ENCODE results near the gene CDHR2.
"Not testable (repeated sequence)": the region's sequence is repeated elsewhere in the genome, so short reads cannot be mapped to it uniquely, and the experiment has no call there.

Gene CDHR2

GRCh38 chr5:176547802-176548201, 1.3 kb upstream of the CDHR2 start:
- no peak overlapping the region for H3K9ac ChIP-seq (ENCODE audit: low read length in 5 of 5)
- no peaks in the 10 kb centered on the region for H3K9me3 ChIP-seq (ENCODE audit: control insufficient read depth in 5 of 5, low read length in 5 of 5)
- H3K4me1 ChIP-seq (ENCODE audit: control insufficient read depth in 5 of 5, insufficient read depth in 5 of 5, low read length in 5 of 5): peaks cover 0 to 13% (median 9%) of the 10 kb centered on the region in 5 donors
- peaks cover 20 to 27% (median 22%) of the 10 kb centered on the region in 5 donors for H3K27me3 ChIP-seq (ENCODE audit: control insufficient read depth in 5 of 5, insufficient read depth in 4 of 5, low read length in 5 of 5)
- no peak overlapping the region for H3K27ac ChIP-seq (ENCODE audit: low read depth, low read length)
- no peak overlapping the region for H3K4me3 ChIP-seq (ENCODE audit: low read depth in 1 of 5, low read length in 5 of 5)
- no peaks in the 10 kb centered on the region for H3K36me3 ChIP-seq (ENCODE audit: control insufficient read depth in 5 of 5, insufficient read depth in 5 of 5, low read length in 5 of 5)

- peaks cover 28 to 42% (median 29%) of the 10 kb centered on the region in 5 donors for H3K27me3 ChIP-seq (ENCODE audit: control insufficient read depth in 5 of 5, insufficient read depth in 4 of 5, low read length in 5 of 5)
- H3K27ac ChIP-seq (ENCODE audit: low read depth, low read length): no peak overlapping the region
- no peaks in the 10 kb centered on the region for H3K9me3 ChIP-seq (ENCODE audit: control insufficient read depth in 5 of 5, low read length in 5 of 5)
- H3K4me3 ChIP-seq (ENCODE audit: low read depth in 1 of 5, low read length in 5 of 5): no peak overlapping the region
- H3K4me1 ChIP-seq (ENCODE audit: control insufficient read depth in 5 of 5, insufficient read depth in 5 of 5, low read length in 5 of 5): peaks cover 0 to 10% (median 4%) of the 10 kb centered on the region in 5 donors
- H3K36me3 ChIP-seq (ENCODE audit: control insufficient read depth in 5 of 5, insufficient read depth in 5 of 5, low read length in 5 of 5): no peaks in the 10 kb centered on the region
- H3K9ac ChIP-seq (ENCODE audit: low read length in 5 of 5): no peak overlapping the region
Observed at GRCh38 chr5:176549871-176550270, 729 bp downstream of the CDHR2 start.

GRCh38 chr5:176550275-176550831, 1.2 kb downstream of the CDHR2 start:
- H3K9ac ChIP-seq (ENCODE audit: low read length in 5 of 5): no peak overlapping the region
- no peak overlapping the region for H3K27ac ChIP-seq (ENCODE audit: low read depth, low read length)
- H3K4me3 ChIP-seq (ENCODE audit: low read depth in 1 of 5, low read length in 5 of 5): no peak overlapping the region
- no peaks in the 10 kb centered on the region for H3K36me3 ChIP-seq (ENCODE audit: control insufficient read depth in 5 of 5, insufficient read depth in 5 of 5, low read length in 5 of 5)
- peaks cover 28 to 42% (median 29%) of the 10 kb centered on the region in 5 donors for H3K27me3 ChIP-seq (ENCODE audit: control insufficient read depth in 5 of 5, insufficient read depth in 4 of 5, low read length in 5 of 5)
- H3K4me1 ChIP-seq (ENCODE audit: control insufficient read depth in 5 of 5, insufficient read depth in 5 of 5, low read length in 5 of 5): peaks cover 0 to 10% (median 4%) of the 10 kb centered on the region in 5 donors
- no peaks in the 10 kb centered on the region for H3K9me3 ChIP-seq (ENCODE audit: control insufficient read depth in 5 of 5, low read length in 5 of 5)

GRCh38 chr5:176550937-176551336, 1.8 kb downstream of the CDHR2 start:
- not testable (repeated sequence) for H3K27ac ChIP-seq (ENCODE audit: low read depth, low read length); H3K4me1 ChIP-seq (ENCODE audit: control insufficient read depth in 5 of 5, insufficient read depth in 5 of 5, low read length in 5 of 5); H3K36me3 ChIP-seq (ENCODE audit: control insufficient read depth in 5 of 5, insufficient read depth in 5 of 5, low read length in 5 of 5); H3K4me3 ChIP-seq (ENCODE audit: low read depth in 1 of 5, low read length in 5 of 5); H3K9ac ChIP-seq (ENCODE audit: low read length in 5 of 5); H3K9me3 ChIP-seq (ENCODE audit: control insufficient read depth in 5 of 5, low read length in 5 of 5)
- peaks cover 28 to 42% (median 29%) of the 10 kb centered on the region in 5 donors for H3K27me3 ChIP-seq (ENCODE audit: control insufficient read depth in 5 of 5, insufficient read depth in 4 of 5, low read length in 5 of 5)

GRCh38 chr5:176552332-176552869, 3.3 kb downstream of the CDHR2 start:
- Histone ChIP-seq H3K4me1 (ENCODE audit: control insufficient read depth in 5 of 5, insufficient read depth in 5 of 5, low read length in 5 of 5) (peaks cover 0 to 10% (median 4%) of the 10 kb centered on the region in 5 donors), H3K9ac (ENCODE audit: low read length in 5 of 5) (no peak overlapping the region)

GRCh38 chr5:176553260-176554085, 4.3 kb downstream of the CDHR2 start:
- Histone ChIP-seq H3K4me1 (ENCODE audit: control insufficient read depth in 5 of 5, insufficient read depth in 5 of 5, low read length in 5 of 5) (peaks cover 0 to 10% (median 4%) of the 10 kb centered on the region in 5 donors), H3K36me3 (ENCODE audit: control insufficient read depth in 5 of 5, insufficient read depth in 5 of 5, low read length in 5 of 5) (no peaks in the 10 kb centered on the region), H3K27ac (ENCODE audit: low read depth, low read length) (no peak overlapping the region), H3K27me3 (ENCODE audit: control insufficient read depth in 5 of 5, insufficient read depth in 4 of 5, low read length in 5 of 5) (peaks cover 26 to 39% (median 29%) of the 10 kb centered on the region in 5 donors), H3K4me3 (ENCODE audit: low read depth in 1 of 5, low read length in 5 of 5) (no peak overlapping the region), H3K9me3 (ENCODE audit: control insufficient read depth in 5 of 5, low read length in 5 of 5) (no peaks in the 10 kb centered on the region), H3K9ac (ENCODE audit: low read length in 5 of 5) (no peak overlapping the region)

More at GRCh38 chr5:176552332-176552869, 3.3 kb downstream of the CDHR2 start:
- Histone ChIP-seq H3K9me3 (ENCODE audit: control insufficient read depth in 5 of 5, low read length in 5 of 5) (no peaks in the 10 kb centered on the region), H3K27me3 (ENCODE audit: control insufficient read depth in 5 of 5, insufficient read depth in 4 of 5, low read length in 5 of 5) (peaks cover 28 to 40% (median 29%) of the 10 kb centered on the region in 5 donors), H3K27ac (ENCODE audit: low read depth, low read length) (no peak overlapping the region), H3K36me3 (ENCODE audit: control insufficient read depth in 5 of 5, insufficient read depth in 5 of 5, low read length in 5 of 5) (no peaks in the 10 kb centered on the region), H3K4me3 (ENCODE audit: low read depth in 1 of 5, low read length in 5 of 5) (no peak overlapping the region)

GRCh38 chr5:176557846-176558245, 8.7 kb downstream of the CDHR2 start:
- Histone ChIP-seq H3K27me3 (ENCODE audit: control insufficient read depth in 5 of 5, insufficient read depth in 4 of 5, low read length in 5 of 5) (peaks cover 11 to 25% (median 15%) of the 10 kb centered on the region in 5 donors), H3K36me3 (ENCODE audit: control insufficient read depth in 5 of 5, insufficient read depth in 5 of 5, low read length in 5 of 5) (no peaks in the 10 kb centered on the region), H3K9ac (ENCODE audit: low read length in 5 of 5) (no peak overlapping the region), H3K4me1 (ENCODE audit: control insufficient read depth in 5 of 5, insufficient read depth in 5 of 5, low read length in 5 of 5) (peaks cover 0 to 7% (median 4%) of the 10 kb centered on the region in 5 donors), H3K9me3 (ENCODE audit: control insufficient read depth in 5 of 5, low read length in 5 of 5) (peaks cover 0 to 7% (median 0%) of the 10 kb centered on the region in 5 donors), H3K4me3 (ENCODE audit: low read depth in 1 of 5, low read length in 5 of 5) (no peak overlapping the region), H3K27ac (ENCODE audit: low read depth, low read length) (no peak overlapping the region)

GRCh38 chr5:176559683-176560082, 10.5 kb downstream of the CDHR2 start:
- Histone ChIP-seq H3K4me3 (ENCODE audit: low read depth in 1 of 5, low read length in 5 of 5) (no peak overlapping the region), H3K27me3 (ENCODE audit: control insufficient read depth in 5 of 5, insufficient read depth in 4 of 5, low read length in 5 of 5) (peaks cover 0 to 10% (median 7%) of the 10 kb centered on the region in 5 donors), H3K4me1 (ENCODE audit: control insufficient read depth in 5 of 5, insufficient read depth in 5 of 5, low read length in 5 of 5) (no peaks in the 10 kb centered on the region), H3K9me3 (ENCODE audit: control insufficient read depth in 5 of 5, low read length in 5 of 5) (peaks cover 0 to 7% (median 0%) of the 10 kb centered on the region in 5 donors), H3K27ac (ENCODE audit: low read depth, low read length) (no peak overlapping the region), H3K9ac (ENCODE audit: low read length in 5 of 5) (no peak overlapping the region), H3K36me3 (ENCODE audit: control insufficient read depth in 5 of 5, insufficient read depth in 5 of 5, low read length in 5 of 5) (no peaks in the 10 kb centered on the region)

- H3K27me3 ChIP-seq (ENCODE audit: control insufficient read depth in 5 of 5, insufficient read depth in 4 of 5, low read length in 5 of 5): peaks cover 3 to 11% (median 10%) of the 10 kb centered on the region in 5 donors
- H3K27ac ChIP-seq (ENCODE audit: low read depth, low read length): no peak overlapping the region
- H3K4me1 ChIP-seq (ENCODE audit: control insufficient read depth in 5 of 5, insufficient read depth in 5 of 5, low read length in 5 of 5): no peaks in the 10 kb centered on the region
- no peak overlapping the region for H3K9ac ChIP-seq (ENCODE audit: low read length in 5 of 5)
- peaks cover 0 to 7% (median 0%) of the 10 kb centered on the region in 5 donors for H3K9me3 ChIP-seq (ENCODE audit: control insufficient read depth in 5 of 5, low read length in 5 of 5)
- no peaks in the 10 kb centered on the region for H3K36me3 ChIP-seq (ENCODE audit: control insufficient read depth in 5 of 5, insufficient read depth in 5 of 5, low read length in 5 of 5)
- no peak overlapping the region for H3K4me3 ChIP-seq (ENCODE audit: low read depth in 1 of 5, low read length in 5 of 5)
Observed at GRCh38 chr5:176560364-176560763, 11.2 kb downstream of the CDHR2 start.

GRCh38 chr5:176561259-176561658, 12.1 kb downstream of the CDHR2 start:
- no peaks in the 10 kb centered on the region for H3K4me1 ChIP-seq (ENCODE audit: control insufficient read depth in 5 of 5, insufficient read depth in 5 of 5, low read length in 5 of 5)
- no peak overlapping the region for H3K27ac ChIP-seq (ENCODE audit: low read depth, low read length)
- no peak overlapping the region for H3K9ac ChIP-seq (ENCODE audit: low read length in 5 of 5)
- H3K36me3 ChIP-seq (ENCODE audit: control insufficient read depth in 5 of 5, insufficient read depth in 5 of 5, low read length in 5 of 5): no peaks in the 10 kb centered on the region
- no peak overlapping the region for H3K4me3 ChIP-seq (ENCODE audit: low read depth in 1 of 5, low read length in 5 of 5)
- peaks cover 0 to 7% (median 0%) of the 10 kb centered on the region in 5 donors for H3K9me3 ChIP-seq (ENCODE audit: control insufficient read depth in 5 of 5, low read length in 5 of 5)
- peaks cover 5 to 17% (median 10%) of the 10 kb centered on the region in 5 donors for H3K27me3 ChIP-seq (ENCODE audit: control insufficient read depth in 5 of 5, insufficient read depth in 4 of 5, low read length in 5 of 5)
